ENCODE results near the gene RBCK1.

The RBCK1 gene

DNA sequence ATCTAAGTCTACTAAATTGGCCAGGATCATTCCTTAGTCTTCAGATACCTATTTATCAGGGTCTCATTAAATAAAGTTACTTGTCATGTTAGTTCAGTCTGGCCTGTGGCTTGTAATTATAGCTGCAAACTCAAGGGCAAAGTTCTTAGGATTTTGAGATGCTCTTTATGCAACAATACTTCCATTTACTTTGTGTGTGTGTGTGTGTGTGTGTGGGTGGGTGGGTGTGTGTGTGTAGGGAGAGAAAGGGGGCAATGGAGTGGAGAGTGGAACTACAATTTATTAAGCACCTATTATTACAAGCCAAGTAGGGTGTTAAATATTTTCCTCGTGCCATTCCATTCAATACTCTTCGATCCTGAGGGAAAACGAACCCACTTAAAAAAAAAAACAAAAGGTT lies 71.9 kb downstream of the RBCK1 start:
- DNase-seq (ENCODE audit: low spot score) = no peak
- H3K4me1 ChIP-seq (ENCODE audit: insufficient read depth, poor library complexity, severe bottlenecking) = no peaks in the 10 kb centered on the region
- TF ChIP-seq, protein P1, sequence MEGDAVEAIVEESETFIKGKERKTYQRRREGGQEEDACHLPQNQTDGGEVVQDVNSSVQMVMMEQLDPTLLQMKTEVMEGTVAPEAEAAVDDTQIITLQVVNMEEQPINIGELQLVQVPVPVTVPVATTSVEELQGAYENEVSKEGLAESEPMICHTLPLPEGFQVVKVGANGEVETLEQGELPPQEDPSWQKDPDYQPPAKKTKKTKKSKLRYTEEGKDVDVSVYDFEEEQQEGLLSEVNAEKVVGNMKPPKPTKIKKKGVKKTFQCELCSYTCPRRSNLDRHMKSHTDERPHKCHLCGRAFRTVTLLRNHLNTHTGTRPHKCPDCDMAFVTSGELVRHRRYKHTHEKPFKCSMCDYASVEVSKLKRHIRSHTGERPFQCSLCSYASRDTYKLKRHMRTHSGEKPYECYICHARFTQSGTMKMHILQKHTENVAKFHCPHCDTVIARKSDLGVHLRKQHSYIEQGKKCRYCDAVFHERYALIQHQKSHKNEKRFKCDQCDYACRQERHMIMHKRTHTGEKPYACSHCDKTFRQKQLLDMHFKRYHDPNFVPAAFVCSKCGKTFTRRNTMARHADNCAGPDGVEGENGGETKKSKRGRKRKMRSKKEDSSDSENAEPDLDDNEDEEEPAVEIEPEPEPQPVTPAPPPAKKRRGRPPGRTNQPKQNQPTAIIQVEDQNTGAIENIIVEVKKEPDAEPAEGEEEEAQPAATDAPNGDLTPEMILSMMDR (IDR thresholded peaks at IDR 0.05; ENCODE audit: poor library complexity, severe bottlenecking) = no peak
- H3K4me3 ChIP-seq (ENCODE audit: severe bottlenecking) = no peak overlapping the region
- H3K27ac ChIP-seq (ENCODE audit: poor library complexity, severe bottlenecking) = no peak overlapping the region
- peaks cover 72% of the 10 kb centered on the region for H3K36me3 ChIP-seq (ENCODE audit: low read depth)
- H3K27me3 ChIP-seq (ENCODE audit: insufficient read depth, poor library complexity, severe bottlenecking) = no peaks in the 10 kb centered on the region
- H3K9me3 ChIP-seq (ENCODE audit: severe bottlenecking) = no peaks in the 10 kb centered on the region
- no peak for ATAC-seq (ENCODE audit: low read depth)

GRCh38 chr20:481167-481566 lies 73.1 kb downstream of the RBCK1 start:
- no peak overlapping the region for H3K27ac ChIP-seq (ENCODE audit: poor library complexity, severe bottlenecking)
- DNase-seq (ENCODE audit: low spot score) (no peak), ATAC-seq (ENCODE audit: low read depth) (no peak)
- no peaks in the 10 kb centered on the region for H3K27me3 ChIP-seq (ENCODE audit: insufficient read depth, poor library complexity, severe bottlenecking)
- H3K36me3 ChIP-seq (ENCODE audit: low read depth) = peaks cover 75% of the 10 kb centered on the region
- no peak overlapping the region for H3K4me3 ChIP-seq (ENCODE audit: severe bottlenecking)
- TF ChIP-seq, protein P1 (IDR thresholded peaks at IDR 0.05; ENCODE audit: poor library complexity, severe bottlenecking) = no peak
- no peaks in the 10 kb centered on the region for H3K9me3 ChIP-seq (ENCODE audit: severe bottlenecking)
- H3K4me1 ChIP-seq (ENCODE audit: insufficient read depth, poor library complexity, severe bottlenecking) = no peaks in the 10 kb centered on the region

Data from RWPE2 (cell line).